OCI-LY7 (cell line): ENCODE results near the gene CDK2AP2.

ENCODE experiments used
- EZH2phosphoT487 ChIP-seq: fragments of 200-600 bp; sonication (generic); IDR thresholded peaks from 2 replicates; pipeline ENCODE4 v1.6.1; 2018; ENCODE audit warnings: low read depth, borderline replicate concordance, mild to moderate bottlenecking, mixed run types, antibody characterized with exemption, low read length, moderate library complexity, mixed read lengths
- TF ChIP-seq, protein P1 (sequence below): fragments of 200-600 bp; sonication (generic); conservative IDR thresholded peaks from 2 replicates; pipeline ENCODE4 v1.5.1; 2014; ENCODE audit warnings: mild to moderate bottlenecking, antibody characterized with exemption, low read length, moderate library complexity, mixed read lengths

DNA sequence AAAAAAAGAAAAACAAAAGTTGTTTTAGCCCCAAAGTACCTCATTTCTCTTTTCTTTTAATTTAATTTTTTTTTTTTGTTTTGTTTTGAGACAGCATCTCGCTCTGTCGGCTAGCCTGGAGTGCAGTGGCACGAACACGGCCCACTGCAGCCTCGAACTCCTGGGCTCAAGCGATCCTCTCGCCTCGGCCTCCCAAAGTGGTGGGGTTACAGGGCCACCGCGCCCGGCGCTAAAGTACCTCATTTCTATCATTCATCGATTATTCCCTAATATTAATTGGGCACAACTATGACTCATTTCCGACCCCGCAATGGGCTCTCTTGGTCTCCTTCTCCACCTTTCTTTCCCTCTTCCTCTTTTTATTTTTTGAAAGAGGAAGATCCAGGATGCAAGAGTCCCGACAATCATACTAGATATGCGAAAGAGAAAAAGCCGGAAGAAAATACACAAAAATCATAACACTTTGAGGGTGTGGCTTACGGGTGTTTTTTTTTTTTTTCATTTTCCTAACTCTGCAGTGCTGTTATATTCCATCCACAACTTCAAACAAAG, 25.6 kb downstream of the CDK2AP2 start:
- TF ChIP-seq, protein P1, sequence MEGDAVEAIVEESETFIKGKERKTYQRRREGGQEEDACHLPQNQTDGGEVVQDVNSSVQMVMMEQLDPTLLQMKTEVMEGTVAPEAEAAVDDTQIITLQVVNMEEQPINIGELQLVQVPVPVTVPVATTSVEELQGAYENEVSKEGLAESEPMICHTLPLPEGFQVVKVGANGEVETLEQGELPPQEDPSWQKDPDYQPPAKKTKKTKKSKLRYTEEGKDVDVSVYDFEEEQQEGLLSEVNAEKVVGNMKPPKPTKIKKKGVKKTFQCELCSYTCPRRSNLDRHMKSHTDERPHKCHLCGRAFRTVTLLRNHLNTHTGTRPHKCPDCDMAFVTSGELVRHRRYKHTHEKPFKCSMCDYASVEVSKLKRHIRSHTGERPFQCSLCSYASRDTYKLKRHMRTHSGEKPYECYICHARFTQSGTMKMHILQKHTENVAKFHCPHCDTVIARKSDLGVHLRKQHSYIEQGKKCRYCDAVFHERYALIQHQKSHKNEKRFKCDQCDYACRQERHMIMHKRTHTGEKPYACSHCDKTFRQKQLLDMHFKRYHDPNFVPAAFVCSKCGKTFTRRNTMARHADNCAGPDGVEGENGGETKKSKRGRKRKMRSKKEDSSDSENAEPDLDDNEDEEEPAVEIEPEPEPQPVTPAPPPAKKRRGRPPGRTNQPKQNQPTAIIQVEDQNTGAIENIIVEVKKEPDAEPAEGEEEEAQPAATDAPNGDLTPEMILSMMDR: no peak
- no peak for TF ChIP-seq EZH2phosphoT487
